Activated naive CD8-positive, alpha-beta T cell treated with anti-CD3 and anti-CD28 coated beads, Interleukin-2, amount 50 U/mL, for 24 hours (primary cell): Measurements from ENCODE around the gene DNAAF8.

Experiments
- ATAC-seq: fragments of 150-1000 bp; cut with Tn5 transposase; one replicate; pipeline ENCODE4 v1.10.0; 2021
- DNase-seq: peaks from one replicate; pipeline ENCODE4 v3.0.0; 2021
- H3K27ac Mint-ChIP-seq: one replicate; pipeline ENCODE4 v1.8.0; 2021; ENCODE audit warnings: mild to moderate bottlenecking, mixed read lengths
- H3K27me3 Mint-ChIP-seq: one replicate; pipeline ENCODE4 v1.8.0; 2021; ENCODE audit warnings: mixed read lengths
- H3K36me3 Mint-ChIP-seq: one replicate; pipeline ENCODE4 v1.8.0; 2021; ENCODE audit warnings: low read depth, mixed read lengths
- H3K4me1 Mint-ChIP-seq: one replicate; pipeline ENCODE4 v1.8.0; 2021; ENCODE audit warnings: mixed read lengths
- H3K4me3 Mint-ChIP-seq: one replicate; pipeline ENCODE4 v1.8.0; 2021; ENCODE audit warnings: mild to moderate bottlenecking, moderate library complexity, mixed read lengths
- H3K9me3 Mint-ChIP-seq: one replicate; pipeline ENCODE4 v1.8.0; 2021; ENCODE audit warnings: mixed read lengths

The DNAAF8 gene

GRCh38 chr16:4734063-4734729 is at the start of gene DNAAF8, which contains the start of gene ANKS3:
TSS of gene DNAAF8 (plus strand) at chr16:4734537. CDS start at chr16:4736515, 1,978 bp downstream.
TSS of gene ANKS3 (minus strand) at chr16:4734271. CDS start at chr16:4730149, 4,122 bp downstream.
- ATAC-seq: peak; percentile 82
- DNase-seq: peak; percentile 83
- Mint-ChIP-seq H3K27me3 (no peaks in the 10 kb centered on the region), H3K27ac (peak within 1 kb of the TSS; percentile 79), H3K4me3 (peak within 1 kb of the TSS; percentile 87), H3K9me3 (no peaks in the 10 kb centered on the region), H3K4me1 (peaks cover 22% of the 10 kb centered on the region), H3K36me3 (peaks cover 5% of the 10 kb centered on the region)

- Mint-ChIP-seq H3K27me3 (no peaks in the 10 kb centered on the region), H3K9me3 (no peaks in the 10 kb centered on the region), H3K27ac (no peak overlapping the region), H3K4me1 (peaks cover 11% of the 10 kb centered on the region), H3K4me3 (no peak overlapping the region), H3K36me3 (peaks cover 3% of the 10 kb centered on the region)
- DNase-seq: no peak
- ATAC-seq: no peak
Observed at GRCh38 chr16:4684763-4685162, 49.6 kb upstream of the DNAAF8 start.

- Mint-ChIP-seq H3K9me3 (no peaks in the 10 kb centered on the region), H3K4me3 (no peak overlapping the region), H3K27me3 (no peaks in the 10 kb centered on the region), H3K36me3 (peaks cover 3% of the 10 kb centered on the region), H3K4me1 (peaks cover 11% of the 10 kb centered on the region), H3K27ac (no peak overlapping the region)
- ATAC-seq (no peak), DNase-seq (no peak)
Observed at GRCh38 chr16:4685292-4685691, 49.0 kb upstream of the DNAAF8 start.

- ATAC-seq: no peak
- peaks cover 3% of the 10 kb centered on the region for H3K36me3 Mint-ChIP-seq
- no peak for DNase-seq
Observed at GRCh38 chr16:4685776-4686496, 48.4 kb upstream of the DNAAF8 start.

GRCh38 chr16:4686497-4687210 is 47.7 kb upstream of the DNAAF8 start:
- DNase-seq (no peak), ATAC-seq (no peak)
- Mint-ChIP-seq H3K27ac (no peak overlapping the region), H3K36me3 (peaks cover 2% of the 10 kb centered on the region), H3K9me3 (no peaks in the 10 kb centered on the region), H3K27me3 (no peaks in the 10 kb centered on the region), H3K4me3 (no peak overlapping the region), H3K4me1 (peaks cover 13% of the 10 kb centered on the region)

More at GRCh38 chr16:4685776-4686496, 48.4 kb upstream of the DNAAF8 start:
- no peaks in the 10 kb centered on the region for H3K9me3 Mint-ChIP-seq
- H3K27ac Mint-ChIP-seq: no peak overlapping the region
- peaks cover 11% of the 10 kb centered on the region for H3K4me1 Mint-ChIP-seq
- H3K27me3 Mint-ChIP-seq: no peaks in the 10 kb centered on the region
- no peak overlapping the region for H3K4me3 Mint-ChIP-seq

- Mint-ChIP-seq H3K4me3 (no peak overlapping the region), H3K36me3 (no peaks in the 10 kb centered on the region), H3K9me3 (no peaks in the 10 kb centered on the region), H3K4me1 (peaks cover 11% of the 10 kb centered on the region), H3K27me3 (no peaks in the 10 kb centered on the region), H3K27ac (no peak overlapping the region)
- ATAC-seq (no peak), DNase-seq (no peak)
Observed at GRCh38 chr16:4687416-4687815, 46.9 kb upstream of the DNAAF8 start.

- no peak for ATAC-seq
- no peak overlapping the region for H3K27ac Mint-ChIP-seq
- H3K4me1 Mint-ChIP-seq: peaks cover 11% of the 10 kb centered on the region
- H3K4me3 Mint-ChIP-seq: no peak overlapping the region
- no peak for DNase-seq
- H3K27me3 Mint-ChIP-seq: no peaks in the 10 kb centered on the region
- no peaks in the 10 kb centered on the region for H3K36me3 Mint-ChIP-seq
- H3K9me3 Mint-ChIP-seq: no peaks in the 10 kb centered on the region
Observed at GRCh38 chr16:4687946-4688673, 46.2 kb upstream of the DNAAF8 start.

- H3K27ac Mint-ChIP-seq: no peak overlapping the region
Observed at GRCh38 chr16:4688674-4689045, 45.7 kb upstream of the DNAAF8 start.

GRCh38 chr16:4689091-4689671 is 45.2 kb upstream of the DNAAF8 start:
- DNase-seq (no peak), ATAC-seq (no peak)
- H3K27ac Mint-ChIP-seq: no peak overlapping the region
- no peak overlapping the region for H3K4me3 Mint-ChIP-seq
- H3K9me3 Mint-ChIP-seq: no peaks in the 10 kb centered on the region
- no peaks in the 10 kb centered on the region for H3K36me3 Mint-ChIP-seq
- no peaks in the 10 kb centered on the region for H3K27me3 Mint-ChIP-seq
- H3K4me1 Mint-ChIP-seq: peaks cover 10% of the 10 kb centered on the region

More at GRCh38 chr16:4688674-4689045, 45.7 kb upstream of the DNAAF8 start:
- H3K27me3 Mint-ChIP-seq: no peaks in the 10 kb centered on the region
- H3K4me1 Mint-ChIP-seq: peaks cover 10% of the 10 kb centered on the region
- no peaks in the 10 kb centered on the region for H3K9me3 Mint-ChIP-seq
- H3K36me3 Mint-ChIP-seq: no peaks in the 10 kb centered on the region
- no peak for ATAC-seq
- no peak overlapping the region for H3K4me3 Mint-ChIP-seq
- no peak for DNase-seq

GRCh38 chr16:4689864-4690704 is 44.3 kb upstream of the DNAAF8 start:
- ATAC-seq: no peak
- Mint-ChIP-seq H3K4me3 (no peak overlapping the region), H3K36me3 (no peaks in the 10 kb centered on the region), H3K9me3 (no peaks in the 10 kb centered on the region), H3K27ac (no peak overlapping the region), H3K4me1 (peaks cover 11% of the 10 kb centered on the region), H3K27me3 (no peaks in the 10 kb centered on the region)
- no peak for DNase-seq

- H3K4me3 Mint-ChIP-seq: no peak overlapping the region
- DNase-seq (no peak), ATAC-seq (no peak)
- no peaks in the 10 kb centered on the region for H3K9me3 Mint-ChIP-seq
- H3K27ac Mint-ChIP-seq: peak overlapping the region; percentile 29
- no peaks in the 10 kb centered on the region for H3K36me3 Mint-ChIP-seq
- no peaks in the 10 kb centered on the region for H3K27me3 Mint-ChIP-seq
- H3K4me1 Mint-ChIP-seq: peaks cover 17% of the 10 kb centered on the region
Observed at GRCh38 chr16:4690946-4691665, 43.2 kb upstream of the DNAAF8 start.

GRCh38 chr16:4691666-4692412 is 42.5 kb upstream of the DNAAF8 start:
- Mint-ChIP-seq H3K4me3 (no peak overlapping the region), H3K36me3 (no peaks in the 10 kb centered on the region), H3K27me3 (no peaks in the 10 kb centered on the region), H3K27ac (no peak overlapping the region), H3K4me1 (peaks cover 17% of the 10 kb centered on the region), H3K9me3 (no peaks in the 10 kb centered on the region)
- DNase-seq: no peak
- ATAC-seq: no peak
